Ishikawa (cell line): ENCODE results near the gene UFM1.

Experiments used
- CEBPB ChIP-seq: IDR thresholded peaks from 2 replicates; pipeline ENCODE4 v1.6.1; 2012
- CREB1 ChIP-seq: IDR thresholded peaks from 2 replicates; pipeline ENCODE4 v1.6.1; 2012; ENCODE audit warnings: low read depth
- EGR1 ChIP-seq: IDR thresholded peaks from 2 replicates; pipeline ENCODE4 v1.6.1; 2012
- EP300 ChIP-seq: IDR thresholded peaks from 2 replicates; pipeline ENCODE4 v1.6.1; 2012; ENCODE audit warnings: borderline replicate concordance
- FOXM1 ChIP-seq: IDR thresholded peaks from 2 replicates; pipeline ENCODE4 v1.6.1; 2012; ENCODE audit warnings: low read depth, borderline replicate concordance
- NFIC ChIP-seq: IDR thresholded peaks from 2 replicates; pipeline ENCODE4 v1.6.1; 2012
- RAD21 ChIP-seq: IDR thresholded peaks from 2 replicates; pipeline ENCODE4 v1.6.1; 2012; ENCODE audit warnings: low read depth
- TAF1 ChIP-seq: IDR thresholded peaks from 2 replicates; pipeline ENCODE4 v1.6.1; 2012; ENCODE audit warnings: low read depth, mild to moderate bottlenecking
- TCF12 ChIP-seq: IDR thresholded peaks from 2 replicates; pipeline ENCODE4 v1.6.1; 2012; ENCODE audit warnings: low read depth
- TEAD4 ChIP-seq: IDR thresholded peaks from 2 replicates; pipeline ENCODE4 v1.6.1; 2012
- YY1 ChIP-seq: IDR thresholded peaks from 2 replicates; pipeline ENCODE4 v1.6.1; 2012; ENCODE audit warnings: low read depth
- ZBTB7A ChIP-seq: IDR thresholded peaks from 2 replicates; pipeline ENCODE4 v1.6.1; 2012; ENCODE audit warnings: low read depth
- TF ChIP-seq, protein P1 (sequence below): IDR thresholded peaks from 2 replicates; pipeline ENCODE4 v1.6.1; 2012
- TF ChIP-seq, protein P2 (sequence below): IDR thresholded peaks from 2 replicates; pipeline ENCODE4 v1.6.1; 2012
- TF ChIP-seq, protein P3 (sequence below): IDR thresholded peaks from 2 replicates; pipeline ENCODE4 v1.6.1; 2012; ENCODE audit warnings: low read depth, mild to moderate bottlenecking

The UFM1 gene

DNA sequence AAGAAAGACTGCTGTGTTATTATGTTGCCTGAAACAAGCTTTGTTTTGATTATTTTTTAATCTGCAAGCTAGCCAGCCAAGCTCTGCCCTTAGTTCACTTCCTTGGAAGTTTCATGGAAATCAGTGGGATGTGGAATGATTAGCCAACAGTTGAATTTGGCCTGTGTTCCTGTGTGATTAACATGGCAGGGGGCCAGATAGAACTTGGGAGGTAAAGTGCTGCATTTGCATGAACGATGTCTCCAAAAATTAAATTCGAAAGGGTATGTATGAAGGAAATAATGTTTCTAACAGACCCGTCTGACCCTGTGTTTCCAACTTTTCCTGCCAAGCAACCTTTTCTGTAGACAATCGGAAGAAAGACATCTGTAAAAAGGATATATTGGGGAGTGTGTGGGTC lies 32.2 kb downstream of the UFM1 start:
- TF ChIP-seq RAD21 (no peak), FOXM1 (no peak), YY1 (no peak), TCF12 (no peak), NFIC (no peak), TAF1 (no peak), TEAD4 (no peak), CEBPB (no peak), ZBTB7A (no peak), EP300 (no peak), CREB1 (no peak), EGR1 (no peak)
- TF ChIP-seq, protein P1, sequence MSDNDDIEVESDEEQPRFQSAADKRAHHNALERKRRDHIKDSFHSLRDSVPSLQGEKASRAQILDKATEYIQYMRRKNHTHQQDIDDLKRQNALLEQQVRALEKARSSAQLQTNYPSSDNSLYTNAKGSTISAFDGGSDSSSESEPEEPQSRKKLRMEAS = no peak
- TF ChIP-seq, protein P2, sequence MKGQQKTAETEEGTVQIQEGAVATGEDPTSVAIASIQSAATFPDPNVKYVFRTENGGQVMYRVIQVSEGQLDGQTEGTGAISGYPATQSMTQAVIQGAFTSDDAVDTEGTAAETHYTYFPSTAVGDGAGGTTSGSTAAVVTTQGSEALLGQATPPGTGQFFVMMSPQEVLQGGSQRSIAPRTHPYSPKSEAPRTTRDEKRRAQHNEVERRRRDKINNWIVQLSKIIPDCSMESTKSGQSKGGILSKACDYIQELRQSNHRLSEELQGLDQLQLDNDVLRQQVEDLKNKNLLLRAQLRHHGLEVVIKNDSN = no peak
- TF ChIP-seq, protein P3, sequence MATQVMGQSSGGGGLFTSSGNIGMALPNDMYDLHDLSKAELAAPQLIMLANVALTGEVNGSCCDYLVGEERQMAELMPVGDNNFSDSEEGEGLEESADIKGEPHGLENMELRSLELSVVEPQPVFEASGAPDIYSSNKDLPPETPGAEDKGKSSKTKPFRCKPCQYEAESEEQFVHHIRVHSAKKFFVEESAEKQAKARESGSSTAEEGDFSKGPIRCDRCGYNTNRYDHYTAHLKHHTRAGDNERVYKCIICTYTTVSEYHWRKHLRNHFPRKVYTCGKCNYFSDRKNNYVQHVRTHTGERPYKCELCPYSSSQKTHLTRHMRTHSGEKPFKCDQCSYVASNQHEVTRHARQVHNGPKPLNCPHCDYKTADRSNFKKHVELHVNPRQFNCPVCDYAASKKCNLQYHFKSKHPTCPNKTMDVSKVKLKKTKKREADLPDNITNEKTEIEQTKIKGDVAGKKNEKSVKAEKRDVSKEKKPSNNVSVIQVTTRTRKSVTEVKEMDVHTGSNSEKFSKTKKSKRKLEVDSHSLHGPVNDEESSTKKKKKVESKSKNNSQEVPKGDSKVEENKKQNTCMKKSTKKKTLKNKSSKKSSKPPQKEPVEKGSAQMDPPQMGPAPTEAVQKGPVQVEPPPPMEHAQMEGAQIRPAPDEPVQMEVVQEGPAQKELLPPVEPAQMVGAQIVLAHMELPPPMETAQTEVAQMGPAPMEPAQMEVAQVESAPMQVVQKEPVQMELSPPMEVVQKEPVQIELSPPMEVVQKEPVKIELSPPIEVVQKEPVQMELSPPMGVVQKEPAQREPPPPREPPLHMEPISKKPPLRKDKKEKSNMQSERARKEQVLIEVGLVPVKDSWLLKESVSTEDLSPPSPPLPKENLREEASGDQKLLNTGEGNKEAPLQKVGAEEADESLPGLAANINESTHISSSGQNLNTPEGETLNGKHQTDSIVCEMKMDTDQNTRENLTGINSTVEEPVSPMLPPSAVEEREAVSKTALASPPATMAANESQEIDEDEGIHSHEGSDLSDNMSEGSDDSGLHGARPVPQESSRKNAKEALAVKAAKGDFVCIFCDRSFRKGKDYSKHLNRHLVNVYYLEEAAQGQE = no peak

DNA sequence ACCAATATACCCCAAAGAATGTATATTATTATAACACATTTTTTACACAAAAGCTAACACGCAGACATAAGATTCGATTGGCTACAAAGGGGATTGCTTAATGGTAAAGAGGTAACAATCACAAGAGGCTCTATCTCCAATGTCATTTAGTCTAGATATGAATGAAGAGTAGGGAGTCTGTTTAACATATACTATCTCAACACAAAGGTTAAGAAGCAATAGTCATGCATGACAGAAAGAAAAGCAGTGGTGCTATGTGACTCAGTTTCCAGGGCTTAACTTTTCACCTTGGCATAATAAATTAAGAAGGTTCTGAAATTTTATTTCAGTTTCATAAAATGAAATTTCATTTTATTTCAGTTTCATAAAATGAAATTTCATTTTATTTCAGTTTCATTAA lies 33.3 kb downstream of the UFM1 start:
- TF ChIP-seq NFIC = no peak
- TF ChIP-seq, protein P2 = no peak

DNA sequence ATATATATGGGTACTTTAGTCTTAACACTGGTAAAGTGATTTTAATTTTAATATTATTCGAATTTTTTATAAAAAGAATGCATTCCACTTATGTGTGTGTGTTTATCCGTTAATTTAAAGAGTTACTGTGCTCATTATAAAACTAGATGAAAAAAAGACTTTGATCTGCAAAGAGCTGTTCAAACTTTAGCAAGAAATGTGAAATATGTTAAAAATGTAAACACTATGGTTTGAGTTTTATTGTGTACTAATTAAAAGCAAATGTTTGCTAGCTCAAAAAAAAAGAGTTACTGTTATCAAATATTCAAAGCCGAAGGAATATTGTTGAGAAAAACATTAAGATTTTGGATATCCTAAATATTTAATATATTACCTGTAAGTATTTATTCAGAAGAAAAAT lies 34.5 kb downstream of the UFM1 start:
- TF ChIP-seq TEAD4 (no peak), EGR1 (no peak), FOXM1 (no peak), CREB1 (no peak), RAD21 (no peak), EP300 (no peak), YY1 (no peak)
- TF ChIP-seq, protein P2 = no peak

DNA sequence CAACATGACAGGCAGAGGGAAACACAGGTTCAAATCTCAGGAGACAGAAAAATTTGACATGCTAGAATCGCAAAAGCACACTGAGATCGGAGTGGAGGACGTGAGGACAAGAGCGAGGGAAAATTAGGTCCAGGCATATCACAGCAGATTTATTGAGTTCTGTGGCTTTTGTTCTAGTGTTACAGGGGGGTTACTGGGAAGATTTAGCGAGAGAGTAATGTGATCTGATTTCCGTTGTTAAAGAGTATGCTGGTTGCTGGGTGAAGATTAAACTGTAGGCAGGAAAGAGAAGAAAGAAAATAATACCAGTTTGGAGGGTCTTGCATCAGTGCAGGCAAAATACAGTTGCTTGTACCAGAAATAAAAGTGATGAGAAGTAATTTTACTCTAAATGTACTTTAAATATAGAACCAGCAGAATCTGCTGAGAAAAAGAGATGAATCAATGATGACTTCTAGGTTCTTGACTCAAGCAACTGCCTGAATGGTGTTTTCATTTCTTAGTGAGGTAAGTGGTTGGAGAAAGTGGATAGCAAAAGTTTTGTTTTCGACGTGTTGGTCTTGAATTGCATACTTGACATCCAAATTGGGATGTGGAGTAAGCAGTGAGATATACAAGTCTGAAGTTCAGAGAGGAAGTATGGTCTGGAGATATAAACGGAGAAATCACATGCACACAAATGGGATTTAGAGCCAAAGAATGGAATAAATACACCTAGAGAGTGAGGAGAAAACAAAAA lies 35.7 kb downstream of the UFM1 start:
- no peak for TF ChIP-seq RAD21
- no peak for TF ChIP-seq CREB1
- TF ChIP-seq NFIC = no peak
- TF ChIP-seq YY1 = no peak
- TF ChIP-seq TAF1 = no peak
- TF ChIP-seq, protein P1 = no peak
- no peak for TF ChIP-seq FOXM1
- no peak for TF ChIP-seq EGR1
- no peak for TF ChIP-seq TCF12
- TF ChIP-seq, protein P3 = no peak
- no peak for TF ChIP-seq ZBTB7A
- no peak for TF ChIP-seq EP300
- TF ChIP-seq TEAD4 = no peak
- no peak for TF ChIP-seq CEBPB
- TF ChIP-seq, protein P2 = no peak

DNA sequence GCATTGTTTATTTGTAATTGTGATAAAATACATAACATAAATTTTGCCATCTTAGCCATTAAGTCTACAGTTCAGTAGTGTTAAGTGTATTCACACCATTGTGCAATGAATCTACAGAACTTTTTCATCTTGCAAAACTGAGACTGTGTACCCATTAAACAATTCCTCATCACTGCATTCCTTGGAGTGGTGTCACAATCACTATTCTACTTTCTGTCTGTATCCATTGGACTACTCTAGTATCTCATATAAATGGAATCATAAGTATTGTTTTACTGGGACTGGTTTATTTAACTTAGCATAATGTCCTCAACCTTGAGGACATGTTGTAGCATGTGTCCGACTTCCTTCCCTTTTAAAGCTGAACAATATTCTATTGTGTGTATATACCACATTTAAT lies 36.8 kb downstream of the UFM1 start:
- TF ChIP-seq EP300 (no peak), YY1 (no peak), EGR1 (no peak), TEAD4 (no peak), NFIC (no peak), TAF1 (no peak), CEBPB (no peak), CREB1 (no peak)
- TF ChIP-seq, protein P1 = no peak
